Muscle of back (tissue), 13 donors: ENCODE data around the gene PLA2G1B. TPM values are rescaled to one million over a fixed set of nuclear protein-coding genes. Genes with fewer than 3 reads are reported as not detected.

Source experiments
- DNase-seq, 3 donors: peaks; one replicate each; pipeline versions ENCODE4 v3.0.0 to v3.0.0-alpha.2; 2013
- long read RNA-seq, 9 donors: transcript quantifications; one replicate each; lab custom pipeline, GENCODE V29; 2026
- polyA plus RNA-seq, 10 donors: library from polyadenylated mRNA; unstranded; fragments of 120-200 nt; gene quantifications; one replicate each; pipeline ENCODE4 v1.2.1, GENCODE V29; 2013; ENCODE audit not compliant: insufficient read length in 10 of 10

Gene PLA2G1B
- polyA plus RNA-seq = not detected
- long read RNA-seq, donor 1, partial matches to known transcripts = 0 of 1 reads
- long read RNA-seq, donor 1, other reads (novel, unspliced or antisense) = 0 of 1 reads
- long read RNA-seq, donor 2 = 0 reads
- long read RNA-seq, donor 3 = 0 reads
- long read RNA-seq, donor 4, partial matches to known transcripts = 0 of 1 reads
- long read RNA-seq, donor 4, other reads (novel, unspliced or antisense) = 0 of 1 reads
- long read RNA-seq, donor 5 = 0 reads
- long read RNA-seq, donor 6 = 0 reads
- long read RNA-seq, donor 7 = 0 reads
- long read RNA-seq, donor 8 = 0 reads
- long read RNA-seq, donor 9 = 0 reads

- peak in 1 of 3 donors; percentile 9 for DNase-seq
These were observed at the start of gene PLA2G1B for GRCh38 chr12:120327593-120327992. Gene PLA2G1B, minus strand, starts transcription at chr12:120327779. Its CDS starts 26 bp downstream, at chr12:120327753.

GRCh38 chr12:120376934-120377572, 49.5 kb upstream of the PLA2G1B start:
- DNase-seq = no peak

DNA sequence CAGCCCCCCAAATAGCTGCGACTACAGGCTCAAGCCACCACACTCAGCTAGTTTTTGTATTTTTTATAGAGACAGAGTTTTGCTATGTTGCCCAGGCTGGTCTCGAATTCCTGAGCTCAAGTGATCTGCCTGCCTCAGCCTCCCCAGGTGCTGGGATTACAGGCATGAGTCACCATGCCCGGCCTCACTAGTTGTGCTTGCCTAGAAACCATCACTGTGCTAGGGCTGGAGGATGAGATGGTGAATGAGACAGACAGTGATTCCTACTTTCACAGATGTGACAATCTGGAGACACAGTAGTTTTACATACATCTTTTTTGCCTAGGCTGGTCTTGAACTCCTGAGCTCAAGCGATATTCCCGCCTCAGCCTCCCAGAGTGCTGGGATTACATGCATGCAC, 48.8 kb upstream of the PLA2G1B start:
- no peak for DNase-seq

- no peak for DNase-seq
These were observed 48.4 kb upstream of the PLA2G1B start for GRCh38 chr12:120376009-120376408.

- no peak for DNase-seq
These were observed 46.1 kb upstream of the PLA2G1B start for GRCh38 chr12:120373683-120374082.

DNA sequence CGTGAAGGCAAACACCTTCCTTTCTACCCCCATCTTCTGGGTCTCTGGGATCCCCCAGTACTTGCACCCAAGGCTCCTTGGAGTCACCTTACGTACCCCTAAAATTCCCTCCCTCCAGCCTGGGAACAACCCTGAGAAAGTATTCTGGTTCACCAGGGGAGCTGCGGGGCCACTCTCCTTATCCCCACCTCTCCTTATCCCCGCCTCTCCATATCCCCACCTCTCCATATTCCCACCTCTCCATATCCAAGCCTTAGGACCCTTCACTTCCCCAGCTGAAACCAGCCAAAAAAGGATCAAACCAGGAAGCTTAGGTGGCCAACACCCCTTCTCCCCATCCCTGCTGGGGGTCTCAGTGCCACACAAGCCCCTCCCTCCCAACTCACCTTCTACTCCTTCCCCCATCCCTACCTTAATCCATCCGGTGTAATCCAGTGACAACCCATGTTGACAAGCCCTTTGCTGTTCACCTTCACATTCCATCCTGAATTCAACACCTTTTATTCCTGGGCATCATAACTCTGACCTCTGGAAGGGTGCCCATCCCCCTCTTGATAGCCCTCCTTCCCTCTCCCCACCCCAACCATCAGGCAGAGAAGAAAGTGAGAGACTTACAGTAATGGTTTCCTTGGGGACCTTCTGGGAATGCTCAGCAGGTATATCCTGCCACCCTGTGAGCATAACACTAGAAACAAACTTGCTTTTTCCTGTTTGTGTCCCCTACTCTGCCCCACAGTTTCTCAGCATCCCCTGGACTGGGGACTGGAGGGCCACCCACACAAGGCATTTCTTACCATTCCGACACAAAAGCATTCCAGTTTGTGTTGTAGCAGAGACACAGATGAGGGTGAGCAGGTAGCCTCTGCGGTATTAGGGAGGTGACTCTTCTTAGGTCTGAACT, 43.0 kb upstream of the PLA2G1B start:
- no peak for DNase-seq

GRCh38 chr12:120369603-120370342, 42.2 kb upstream of the PLA2G1B start:
- DNase-seq = no peak

GRCh38 chr12:120368789-120369602, 41.4 kb upstream of the PLA2G1B start, which contains the start of gene MSI1:
Gene MSI1, minus strand, starts transcription at chr12:120369164. Its CDS starts 73 bp downstream, at chr12:120369091.
- DNase-seq = no peak

GRCh38 chr12:120367924-120368788, 40.6 kb upstream of the PLA2G1B start:
- peak in 2 of 3 donors; percentile 19 to 25 for DNase-seq

DNA sequence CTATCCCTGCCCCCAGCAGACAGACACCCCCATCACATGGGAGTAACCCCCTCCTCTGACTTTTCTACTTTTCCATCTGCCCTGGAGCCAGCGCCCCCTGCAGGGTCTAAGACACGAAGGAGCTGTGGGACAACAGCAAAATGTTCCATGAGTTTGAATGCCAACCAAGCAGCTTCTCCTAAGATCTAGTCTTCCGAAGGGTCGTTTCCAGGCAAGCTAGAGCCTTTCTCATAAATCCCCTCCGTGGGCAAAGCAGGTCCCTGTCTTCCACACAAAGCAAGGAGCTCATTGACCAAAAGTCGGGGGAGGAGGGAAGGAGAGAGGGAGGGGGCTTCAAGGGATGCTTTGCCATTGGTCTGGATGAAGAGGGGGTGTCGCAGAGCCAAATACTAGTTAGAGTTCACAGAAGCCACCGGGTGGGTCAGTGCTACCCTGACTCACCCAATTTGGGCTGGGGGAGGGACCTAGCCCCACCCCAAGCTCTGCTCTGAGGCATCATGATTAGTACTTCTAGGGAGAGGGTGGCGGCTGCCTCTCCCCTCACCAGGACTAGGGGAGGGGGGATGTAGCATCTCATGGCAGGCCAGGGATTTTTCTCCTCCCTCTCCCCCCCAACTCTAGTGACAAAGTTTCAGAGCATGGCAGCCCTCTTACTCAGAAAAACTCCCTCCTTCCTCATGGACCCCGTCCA, 39.8 kb upstream of the PLA2G1B start:
- DNase-seq = peak in 1 of 3 donors; percentile 26

DNA sequence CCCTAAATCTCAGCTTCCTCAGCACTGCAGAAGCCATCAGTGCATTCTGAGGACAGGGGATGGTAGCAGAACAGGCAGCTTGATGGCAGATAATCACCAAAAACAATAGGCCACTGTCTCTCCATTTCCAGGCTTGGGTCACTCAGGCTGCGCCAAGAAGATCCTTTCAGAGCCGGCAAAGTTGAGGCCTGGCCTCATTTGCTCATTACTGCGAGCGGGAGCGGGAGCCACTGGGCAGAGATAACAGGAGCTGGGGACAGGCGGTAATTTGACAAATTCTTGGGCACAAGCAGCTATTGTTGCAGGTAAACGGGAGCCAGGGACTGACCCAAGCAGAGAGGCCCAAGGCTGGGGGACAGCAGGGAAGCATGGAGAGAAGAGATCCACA, 39.3 kb upstream of the PLA2G1B start:
- DNase-seq = no peak

- DNase-seq = no peak
These were observed 38.7 kb upstream of the PLA2G1B start for GRCh38 chr12:120366341-120366705.

DNA sequence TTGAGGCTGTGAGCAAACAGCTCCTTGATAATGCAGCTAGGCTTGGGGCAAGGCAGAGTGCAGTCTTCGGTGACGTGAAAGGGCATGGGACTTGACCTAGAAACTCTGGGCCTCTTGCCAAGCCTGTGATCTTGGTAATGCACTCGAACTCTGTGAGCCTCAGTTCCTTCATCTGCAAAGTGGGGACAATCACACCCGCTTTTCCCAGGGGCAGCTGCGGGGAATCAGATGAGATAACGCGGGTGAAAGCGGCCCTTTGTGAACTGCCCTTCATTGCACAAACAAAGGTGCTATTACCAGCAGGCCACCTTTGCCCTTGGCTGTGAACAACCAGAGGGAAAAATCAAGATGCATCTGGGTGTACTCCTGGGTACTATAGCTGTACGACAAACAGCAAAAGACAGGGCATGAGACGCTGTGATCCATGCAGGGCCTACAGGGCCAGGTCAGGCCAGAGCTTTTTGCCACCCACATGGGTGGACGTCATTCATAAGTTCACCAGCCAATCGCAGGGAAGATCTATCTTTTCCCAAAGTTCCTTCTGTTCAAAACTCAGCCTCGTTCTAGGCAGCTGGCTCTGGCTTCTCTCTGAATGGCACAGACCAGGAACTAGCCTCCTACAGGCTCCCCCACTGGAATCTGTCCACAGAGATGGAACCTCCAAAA, 38.2 kb upstream of the PLA2G1B start:
- no peak for DNase-seq

DNA sequence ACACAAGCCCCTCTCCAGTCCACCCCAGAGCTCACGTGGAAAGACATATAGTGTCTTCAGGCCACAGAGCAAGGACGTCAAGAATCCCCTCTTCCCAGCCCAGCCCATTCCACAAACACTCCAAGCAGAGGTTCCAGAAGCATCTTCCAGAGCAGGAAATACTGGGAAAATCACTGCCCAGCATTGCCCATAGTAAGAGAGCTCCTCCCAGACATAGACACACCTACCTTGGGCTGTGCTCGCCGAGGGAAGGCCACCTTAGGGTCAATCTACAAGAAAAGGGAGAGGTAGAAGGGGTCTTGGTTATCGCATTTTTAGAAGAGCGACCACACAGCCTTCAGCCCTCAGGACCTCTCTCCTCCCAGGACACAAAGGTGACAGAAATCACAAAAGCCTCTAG, 36.9 kb upstream of the PLA2G1B start:
- no peak for DNase-seq

DNA sequence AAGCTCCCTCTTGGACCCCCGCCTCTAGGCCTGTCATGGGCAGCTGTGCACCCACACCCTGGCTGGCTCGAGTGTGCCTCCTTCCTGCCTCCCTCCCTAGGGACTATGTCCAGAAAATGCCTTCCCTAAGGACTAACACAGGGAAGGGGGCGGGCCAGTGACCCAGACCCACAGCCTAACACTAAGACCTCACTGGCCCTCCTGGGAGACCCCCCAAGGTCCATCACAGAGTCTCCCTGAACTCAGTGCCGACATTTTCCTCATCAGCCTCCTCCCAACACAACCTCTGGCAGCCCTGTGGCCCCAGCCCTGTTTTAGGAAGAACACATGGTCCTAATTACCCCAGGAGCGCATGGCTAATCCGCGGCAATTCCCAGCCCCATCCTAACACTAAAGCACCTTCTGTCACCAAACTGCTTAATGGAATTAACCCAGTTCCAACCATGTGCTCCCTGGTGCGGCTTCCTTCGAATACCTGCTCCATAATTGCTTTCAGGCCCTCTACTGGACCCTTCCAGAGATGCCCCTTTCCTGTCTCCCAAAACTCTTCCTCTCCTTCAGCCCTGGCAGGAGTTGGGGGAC, 35.8 kb upstream of the PLA2G1B start:
- DNase-seq = no peak

DNA sequence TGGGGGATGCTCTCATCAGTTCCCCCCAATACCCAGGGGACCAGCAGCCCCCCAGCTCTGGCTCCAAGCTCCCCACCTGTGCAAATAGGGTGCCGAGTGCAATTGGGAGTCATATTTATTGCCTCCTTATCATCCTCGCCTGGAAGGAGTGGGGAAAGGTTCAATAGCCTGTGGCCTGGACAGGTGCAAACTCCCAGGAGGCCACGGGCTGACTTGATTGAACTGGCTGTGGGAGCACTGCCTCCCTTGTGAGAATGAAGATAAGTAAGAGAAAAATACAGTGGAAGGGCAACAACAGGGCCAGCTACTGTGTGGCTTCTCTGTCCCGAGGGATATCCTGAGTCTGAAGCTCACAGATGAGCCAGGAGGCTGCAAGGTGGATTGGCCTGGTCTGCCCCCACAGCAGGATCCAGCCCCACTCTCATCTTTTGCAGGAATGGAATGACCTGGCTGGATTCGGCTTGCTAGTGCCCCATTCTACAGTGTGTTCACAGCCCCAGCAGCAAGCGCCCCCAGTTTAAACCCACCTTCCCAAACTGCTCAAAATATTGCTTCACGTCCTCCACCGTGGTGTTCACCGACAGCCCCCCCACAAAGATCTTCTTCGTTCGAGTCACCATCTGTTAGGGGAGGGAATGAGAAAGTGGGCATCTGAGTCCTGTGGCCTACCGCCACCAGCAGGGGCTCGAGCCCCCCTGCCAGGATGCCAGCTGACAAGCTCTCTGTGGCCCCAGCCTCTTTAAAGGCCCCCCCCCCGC, 35.1 kb upstream of the PLA2G1B start:
- no peak for DNase-seq

DNA sequence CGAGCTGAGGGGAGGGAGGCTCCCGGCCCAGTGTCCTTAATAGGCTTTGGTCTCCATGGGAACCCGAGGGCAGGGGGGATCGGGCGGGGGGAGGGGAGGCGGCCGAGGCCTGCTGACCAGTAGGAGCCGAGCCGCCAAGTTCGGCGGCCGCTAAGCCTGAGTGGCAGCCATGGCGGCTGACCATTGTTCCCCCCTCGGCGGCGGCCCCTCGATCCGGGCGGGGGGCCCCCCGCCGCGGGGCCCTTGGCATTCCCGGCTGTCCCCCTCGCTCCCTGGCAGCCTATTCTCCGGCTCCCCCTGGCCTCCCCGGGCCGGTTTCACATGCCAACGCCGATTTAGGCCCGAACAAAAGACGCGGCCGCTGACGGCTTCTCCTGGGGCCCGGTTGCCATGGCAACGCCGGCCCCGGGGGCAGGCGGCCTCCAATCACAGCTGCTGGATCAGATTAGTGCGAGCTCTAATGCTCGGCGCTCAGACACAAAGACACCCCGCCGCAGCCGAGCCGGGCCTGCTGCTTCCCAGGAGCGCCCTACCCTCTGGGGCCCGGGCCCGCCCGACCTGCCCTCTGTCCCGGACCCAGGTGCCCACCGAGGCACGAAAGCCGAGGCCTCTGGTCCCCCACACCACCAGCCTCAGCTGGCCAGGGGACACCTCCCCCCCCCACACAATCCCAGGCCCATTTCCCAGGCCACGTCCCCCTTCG, 34.1 kb upstream of the PLA2G1B start:
- DNase-seq = peak; percentile 69 to 92 (median 83)
